ENCODE data around the gene INCA1. TPM values are rescaled to one million over a fixed set of nuclear protein-coding genes. Genes with fewer than 3 reads are reported as not detected.

INCA1 gene
- total and polyA plus RNA-seq, 2 of the 8 experiments (the other 6 are each of a cell fraction or from before 2014, with no cell fraction given), result 0.89 to 1.4 TPM

DNA sequence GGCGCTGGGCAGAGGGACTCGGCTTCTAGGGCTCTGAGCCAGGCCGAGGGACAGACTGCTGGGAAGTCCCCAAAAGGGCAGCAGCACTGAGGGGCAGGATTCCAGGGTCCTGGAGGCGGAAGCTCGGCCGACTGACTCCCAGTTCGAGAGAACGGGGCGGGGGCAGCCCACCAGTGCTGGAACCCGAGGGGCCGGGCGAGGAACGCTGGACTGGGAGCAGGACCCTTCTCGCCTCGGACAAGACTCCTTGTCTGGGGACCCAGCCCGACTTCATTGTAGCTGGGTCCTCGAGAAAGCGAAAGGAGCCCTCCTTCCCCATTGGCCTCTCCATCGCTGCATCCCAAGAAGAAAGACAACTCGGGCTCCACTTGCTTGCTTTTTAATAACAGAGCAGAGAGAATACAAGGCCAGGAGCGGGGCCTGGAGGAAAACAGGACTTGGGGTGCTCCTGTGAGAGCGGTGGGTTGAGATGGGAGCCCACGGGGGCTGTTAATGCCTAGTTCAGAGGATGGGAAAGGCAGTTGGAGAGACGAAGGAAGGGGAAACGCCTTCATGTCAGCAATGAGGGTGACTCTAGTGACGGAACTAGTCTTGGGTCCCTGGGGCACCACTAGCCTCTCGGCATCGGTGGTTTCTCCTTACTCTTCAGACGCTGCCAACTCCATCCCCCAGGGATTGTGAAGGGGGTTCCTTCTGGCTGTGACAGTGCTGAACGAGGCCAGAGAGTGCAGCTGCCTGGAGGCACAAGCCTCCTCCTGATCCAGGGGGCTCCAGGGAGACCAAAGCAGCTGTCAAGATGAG is 9.4 kb downstream of the INCA1 start:
- Histone ChIP-seq H2BK5ac (ENCODE audit: low read depth, low read length) (no peak overlapping the region), H3K27ac (ENCODE audit: low read depth, low read length) (no peak overlapping the region), H2BK120ac (replicated peaks; ENCODE audit: low read depth, low read length) (no peak overlapping the region), H3K18ac (ENCODE audit: extremely low read depth, low read length) (no peak overlapping the region), H3K14ac (ENCODE audit: insufficient read length) (no peak overlapping the region), H3K79me2 (ENCODE audit: control insufficient read depth in 1 of 2, insufficient read depth in 2 of 2, low read length in 2 of 2) (no peaks in the 10 kb centered on the region), H2AFZ (ENCODE audit: low read length) (peak overlapping the region; percentile 48; the same call in 1 of the 2 replicates), H3K23ac (ENCODE audit: insufficient read length) (no peak overlapping the region), H3K4me3 (ENCODE audit: extremely low read depth in 1 of 4, insufficient read depth in 2 of 4, low read depth in 3 of 4, low read length in 4 of 4) (peak overlapping the region; percentile 59 to 85 (median 66)), H4K20me1 (replicated peaks in 1 of 2; ENCODE audit: control insufficient read depth in 1 of 2, insufficient read depth in 2 of 2, low read length in 2 of 2) (no peaks in the 10 kb centered on the region), H2AK5ac (ENCODE audit: low read depth, low read length) (no peak overlapping the region), H4K91ac (replicated peaks; ENCODE audit: insufficient read length, low read length) (no peak overlapping the region), H3K27me3 (replicated peaks in 1 of 4; ENCODE audit: control insufficient read depth in 3 of 4, extremely low read depth in 1 of 4, insufficient read depth in 3 of 4, low read length in 3 of 4) (peaks cover 0 to 11% (median 9%) of the 10 kb centered on the region in 4 experiments; a peak in 6 of 7 replicates), H4K8ac (ENCODE audit: extremely low read depth, insufficient read depth, low read length) (no peak overlapping the region), H3K23me2 (ENCODE audit: low read depth, low read length) (peaks cover 8% of the 10 kb centered on the region; the same call in 1 of the 2 replicates), H2BK20ac (ENCODE audit: low read length) (no peak overlapping the region), H4K5ac (ENCODE audit: insufficient read length, low read depth, low read length) (peak overlapping the region; percentile 38), H3K56ac (replicated peaks; ENCODE audit: insufficient read length, low read depth, low read length) (peak overlapping the region; percentile 5), H3K9ac (replicated peaks in 1 of 4; ENCODE audit: extremely low read depth in 1 of 4, low read depth in 3 of 4, low read length in 3 of 4) (peak overlapping the region in 3 of 4 experiments; percentile 20 to 36 (median 20); a peak in 3 of 7 replicates), H3K36me3 (ENCODE audit: control insufficient read depth in 2 of 4, insufficient read depth in 4 of 4, low read length in 3 of 4) (no peaks in the 10 kb centered on the region), H3K9me3 (ENCODE audit: insufficient read depth in 2 of 2, low read depth in 1 of 2, low read length in 1 of 2) (no peaks in the 10 kb centered on the region), H2BK15ac (ENCODE audit: low read length) (no peak overlapping the region), H3K4me2 (ENCODE audit: insufficient read depth in 1 of 2, low read depth in 2 of 2, low read length in 2 of 2) (peak overlapping the region; percentile 82 to 96), H3K4ac (replicated peaks; ENCODE audit: insufficient read length, low read depth, low read length) (no peak overlapping the region), H2BK12ac (ENCODE audit: low read depth, low read length) (no peak overlapping the region), H3K4me1 (replicated peaks in 1 of 4; ENCODE audit: control insufficient read depth in 3 of 4, insufficient read depth in 4 of 4, low read length in 3 of 4) (peaks cover 0 to 7% (median 4%) of the 10 kb centered on the region in 4 experiments; a peak in 5 of 7 replicates), H3K79me1 (ENCODE audit: low read depth, low read length) (no peaks in the 10 kb centered on the region)
- DNase-seq (ENCODE audit: low read depth in 1 of 2, low spot score in 2 of 2) (no peak), FAIRE-seq (no peak)
- ChIA-PET POLR2A (ENCODE audit: partially characterized antibody) (interaction anchor here (1.1 to 10.7 kb wide), 8 partner anchors 9 to 48 kb away, joined by 3 to 128 read pairs (median 8); partner anchors contain the start of genes INCA1, KIF1C, PFN1 and RNF167), CTCF (ENCODE audit: partially characterized antibody) (interaction anchor here (0.6 to 6.4 kb wide), 10 partner anchors 8 to 156 kb away, joined by 3 to 43 read pairs (median 8); partner anchors contain the start of genes CHRNE, INCA1 and KIF1C)
- TF ChIP-seq KDM4A (IDR thresholded peaks at IDR 0.05; ENCODE audit: low read depth, low read length, severe bottlenecking) (peak; percentile 62), PHF8 (conservative IDR thresholded peaks at IDR 0.05; ENCODE audit: low read depth, low read length) (no peak)
- TF ChIP-seq, protein P1, sequence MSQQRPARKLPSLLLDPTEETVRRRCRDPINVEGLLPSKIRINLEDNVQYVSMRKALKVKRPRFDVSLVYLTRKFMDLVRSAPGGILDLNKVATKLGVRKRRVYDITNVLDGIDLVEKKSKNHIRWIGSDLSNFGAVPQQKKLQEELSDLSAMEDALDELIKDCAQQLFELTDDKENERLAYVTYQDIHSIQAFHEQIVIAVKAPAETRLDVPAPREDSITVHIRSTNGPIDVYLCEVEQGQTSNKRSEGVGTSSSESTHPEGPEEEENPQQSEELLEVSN (IDR thresholded peaks at IDR 0.05), result peak; percentile 23; the same call in 1 of the 2 replicates
- WGBS, 2 experiments (ENCODE audit: extremely low coverage in 1 of 2, insufficient coverage in 1 of 2, insufficient read length in 1 of 2, insufficient replicate concordance in 2 of 2, low coverage in 1 of 2, low lambda C conversion rate in 2 of 2, missing lambda C conversion rate in 1 of 2), result 27% methylated on average over 27 of the region's 30 CpGs; no CpG with 5 or more reads in 1 of the 2 experiments

Data from H1 (cell line).